H1 (cell line): ENCODE data around the gene VWA3B. TPM values are rescaled to one million over a fixed set of nuclear protein-coding genes. Genes with fewer than 3 reads are reported as not detected.

Experiments
- GABPA ChIP-seq: IDR thresholded peaks from 2 replicates; pipeline ENCODE4 v1.6.1; 2011; ENCODE audit warnings: mild to moderate bottlenecking, low read length, moderate library complexity, borderline replicate concordance; ENCODE audit not compliant: insufficient read depth
- KDM4A ChIP-seq: IDR thresholded peaks from one replicate; pipeline ENCODE4 v1.7.1; 2012; ENCODE audit warnings: low read depth, mild to moderate bottlenecking, moderate library complexity, low read length, inconsistent platforms; ENCODE audit not compliant: severe bottlenecking
- RBBP5 ChIP-seq: IDR thresholded peaks from 2 replicates; pipeline ENCODE4 v1.7.1; 2012; ENCODE audit warnings: low read depth, mild to moderate bottlenecking, inconsistent platforms, low read length, moderate library complexity, borderline replicate concordance
- RXRA ChIP-seq: IDR thresholded peaks from 2 replicates; pipeline ENCODE4 v1.6.1; 2011; ENCODE audit warnings: low read depth, mild to moderate bottlenecking, low read length, moderate library complexity; ENCODE audit not compliant: insufficient read depth
- polyA plus RNA-seq, 7 experiments: library from polyadenylated mRNA; depleted of rRNA in 3 of 7; stranded (reverse) in 5 of 7; unstranded in 2 of 7; fragments of >200 nt in 5 of 7; fragments of 200-250 nt in 2 of 7; gene quantifications; 1 replicate in 5 of 7; 2 replicates in 1 of 7; 4 replicates in 1 of 7; pipeline versions ENCODE4 v1.2.1 to v1.2.3, GENCODE V29; 2011 to 2013; ENCODE audit warnings: missing spikeins in 2 of 7, mixed read lengths in 2 of 7
- total RNA-seq: library from RNA; stranded (reverse); fragmentation: NEBNext Ultra II Directional; extraction: Animal tissue kit (Norgen Biotek cat#: 25700); gene quantifications from 2 replicates; pipeline ENCODE4 v1.2.1, GENCODE V29; 2021
- TF ChIP-seq, protein P1 (sequence below): fragments of 300-600 bp; sonication (generic); IDR thresholded peaks from 2 replicates; pipeline ENCODE4 v1.7.1; 2012; ENCODE audit warnings: low read length, moderate library complexity, mild to moderate bottlenecking, inconsistent platforms; ENCODE audit not compliant: insufficient replicate concordance

The VWA3B gene
- total and polyA plus RNA-seq, 2 of the 8 experiments (the other 6 are each of a cell fraction or from before 2014, with no cell fraction given): not detected

DNA sequence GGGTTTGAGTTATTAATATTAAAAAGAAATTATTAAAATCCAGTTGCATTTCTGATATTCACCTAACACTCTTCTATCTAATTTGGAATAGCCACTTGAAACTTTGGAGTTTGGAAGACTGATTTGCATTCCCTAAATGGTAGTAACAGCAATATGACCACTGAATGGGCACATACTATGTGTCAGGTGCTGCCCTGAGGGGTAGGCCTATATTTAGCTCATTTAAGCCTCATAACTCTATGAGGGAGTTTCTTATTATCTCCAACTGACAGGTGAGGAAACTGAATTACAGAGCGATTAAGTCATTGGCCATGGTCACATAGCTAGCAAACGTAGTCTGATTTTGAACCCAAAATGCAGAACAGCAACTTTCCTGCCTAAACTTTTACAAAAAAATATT is 77.3 kb downstream of the VWA3B start (continued):
- TF ChIP-seq, protein P1, sequence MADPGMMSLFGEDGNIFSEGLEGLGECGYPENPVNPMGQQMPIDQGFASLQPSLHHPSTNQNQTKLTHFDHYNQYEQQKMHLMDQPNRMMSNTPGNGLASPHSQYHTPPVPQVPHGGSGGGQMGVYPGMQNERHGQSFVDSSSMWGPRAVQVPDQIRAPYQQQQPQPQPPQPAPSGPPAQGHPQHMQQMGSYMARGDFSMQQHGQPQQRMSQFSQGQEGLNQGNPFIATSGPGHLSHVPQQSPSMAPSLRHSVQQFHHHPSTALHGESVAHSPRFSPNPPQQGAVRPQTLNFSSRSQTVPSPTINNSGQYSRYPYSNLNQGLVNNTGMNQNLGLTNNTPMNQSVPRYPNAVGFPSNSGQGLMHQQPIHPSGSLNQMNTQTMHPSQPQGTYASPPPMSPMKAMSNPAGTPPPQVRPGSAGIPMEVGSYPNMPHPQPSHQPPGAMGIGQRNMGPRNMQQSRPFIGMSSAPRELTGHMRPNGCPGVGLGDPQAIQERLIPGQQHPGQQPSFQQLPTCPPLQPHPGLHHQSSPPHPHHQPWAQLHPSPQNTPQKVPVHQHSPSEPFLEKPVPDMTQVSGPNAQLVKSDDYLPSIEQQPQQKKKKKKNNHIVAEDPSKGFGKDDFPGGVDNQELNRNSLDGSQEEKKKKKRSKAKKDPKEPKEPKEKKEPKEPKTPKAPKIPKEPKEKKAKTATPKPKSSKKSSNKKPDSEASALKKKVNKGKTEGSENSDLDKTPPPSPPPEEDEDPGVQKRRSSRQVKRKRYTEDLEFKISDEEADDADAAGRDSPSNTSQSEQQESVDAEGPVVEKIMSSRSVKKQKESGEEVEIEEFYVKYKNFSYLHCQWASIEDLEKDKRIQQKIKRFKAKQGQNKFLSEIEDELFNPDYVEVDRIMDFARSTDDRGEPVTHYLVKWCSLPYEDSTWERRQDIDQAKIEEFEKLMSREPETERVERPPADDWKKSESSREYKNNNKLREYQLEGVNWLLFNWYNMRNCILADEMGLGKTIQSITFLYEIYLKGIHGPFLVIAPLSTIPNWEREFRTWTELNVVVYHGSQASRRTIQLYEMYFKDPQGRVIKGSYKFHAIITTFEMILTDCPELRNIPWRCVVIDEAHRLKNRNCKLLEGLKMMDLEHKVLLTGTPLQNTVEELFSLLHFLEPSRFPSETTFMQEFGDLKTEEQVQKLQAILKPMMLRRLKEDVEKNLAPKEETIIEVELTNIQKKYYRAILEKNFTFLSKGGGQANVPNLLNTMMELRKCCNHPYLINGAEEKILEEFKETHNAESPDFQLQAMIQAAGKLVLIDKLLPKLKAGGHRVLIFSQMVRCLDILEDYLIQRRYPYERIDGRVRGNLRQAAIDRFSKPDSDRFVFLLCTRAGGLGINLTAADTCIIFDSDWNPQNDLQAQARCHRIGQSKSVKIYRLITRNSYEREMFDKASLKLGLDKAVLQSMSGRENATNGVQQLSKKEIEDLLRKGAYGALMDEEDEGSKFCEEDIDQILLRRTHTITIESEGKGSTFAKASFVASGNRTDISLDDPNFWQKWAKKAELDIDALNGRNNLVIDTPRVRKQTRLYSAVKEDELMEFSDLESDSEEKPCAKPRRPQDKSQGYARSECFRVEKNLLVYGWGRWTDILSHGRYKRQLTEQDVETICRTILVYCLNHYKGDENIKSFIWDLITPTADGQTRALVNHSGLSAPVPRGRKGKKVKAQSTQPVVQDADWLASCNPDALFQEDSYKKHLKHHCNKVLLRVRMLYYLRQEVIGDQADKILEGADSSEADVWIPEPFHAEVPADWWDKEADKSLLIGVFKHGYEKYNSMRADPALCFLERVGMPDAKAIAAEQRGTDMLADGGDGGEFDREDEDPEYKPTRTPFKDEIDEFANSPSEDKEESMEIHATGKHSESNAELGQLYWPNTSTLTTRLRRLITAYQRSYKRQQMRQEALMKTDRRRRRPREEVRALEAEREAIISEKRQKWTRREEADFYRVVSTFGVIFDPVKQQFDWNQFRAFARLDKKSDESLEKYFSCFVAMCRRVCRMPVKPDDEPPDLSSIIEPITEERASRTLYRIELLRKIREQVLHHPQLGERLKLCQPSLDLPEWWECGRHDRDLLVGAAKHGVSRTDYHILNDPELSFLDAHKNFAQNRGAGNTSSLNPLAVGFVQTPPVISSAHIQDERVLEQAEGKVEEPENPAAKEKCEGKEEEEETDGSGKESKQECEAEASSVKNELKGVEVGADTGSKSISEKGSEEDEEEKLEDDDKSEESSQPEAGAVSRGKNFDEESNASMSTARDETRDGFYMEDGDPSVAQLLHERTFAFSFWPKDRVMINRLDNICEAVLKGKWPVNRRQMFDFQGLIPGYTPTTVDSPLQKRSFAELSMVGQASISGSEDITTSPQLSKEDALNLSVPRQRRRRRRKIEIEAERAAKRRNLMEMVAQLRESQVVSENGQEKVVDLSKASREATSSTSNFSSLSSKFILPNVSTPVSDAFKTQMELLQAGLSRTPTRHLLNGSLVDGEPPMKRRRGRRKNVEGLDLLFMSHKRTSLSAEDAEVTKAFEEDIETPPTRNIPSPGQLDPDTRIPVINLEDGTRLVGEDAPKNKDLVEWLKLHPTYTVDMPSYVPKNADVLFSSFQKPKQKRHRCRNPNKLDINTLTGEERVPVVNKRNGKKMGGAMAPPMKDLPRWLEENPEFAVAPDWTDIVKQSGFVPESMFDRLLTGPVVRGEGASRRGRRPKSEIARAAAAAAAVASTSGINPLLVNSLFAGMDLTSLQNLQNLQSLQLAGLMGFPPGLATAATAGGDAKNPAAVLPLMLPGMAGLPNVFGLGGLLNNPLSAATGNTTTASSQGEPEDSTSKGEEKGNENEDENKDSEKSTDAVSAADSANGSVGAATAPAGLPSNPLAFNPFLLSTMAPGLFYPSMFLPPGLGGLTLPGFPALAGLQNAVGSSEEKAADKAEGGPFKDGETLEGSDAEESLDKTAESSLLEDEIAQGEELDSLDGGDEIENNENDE: no peak
- TF ChIP-seq GABPA (no peak), RBBP5 (no peak), KDM4A (no peak), RXRA (no peak)
- TF ChIP-seq, all 59 proteins: peak for 0
